GM12865 (cell line): ENCODE results near the gene EN1.

Source experiments
- DNase-seq: peaks from one replicate; pipeline ENCODE4 v3.0.0; 2010; ENCODE audit warnings: low read depth
- H3K4me3 ChIP-seq: 2 replicates; pipeline ENCODE4 v1.5.1; 2011; ENCODE audit warnings: mild to moderate bottlenecking, low read depth, low read length, control low read depth
- CTCF ChIP-seq: IDR thresholded peaks from 2 replicates; pipeline ENCODE4 v1.5.1; 2011; ENCODE audit warnings: low read length, control low read depth, low read depth, inconsistent platforms; ENCODE audit not compliant: insufficient read depth; ENCODE audit errors: missing control alignments

Gene EN1

GRCh38 chr2:118851650-118852049, 4.2 kb upstream of the EN1 start:
- TF ChIP-seq CTCF, result no peak
- no peak overlapping the region for H3K4me3 ChIP-seq
- DNase-seq, result no peak

DNA sequence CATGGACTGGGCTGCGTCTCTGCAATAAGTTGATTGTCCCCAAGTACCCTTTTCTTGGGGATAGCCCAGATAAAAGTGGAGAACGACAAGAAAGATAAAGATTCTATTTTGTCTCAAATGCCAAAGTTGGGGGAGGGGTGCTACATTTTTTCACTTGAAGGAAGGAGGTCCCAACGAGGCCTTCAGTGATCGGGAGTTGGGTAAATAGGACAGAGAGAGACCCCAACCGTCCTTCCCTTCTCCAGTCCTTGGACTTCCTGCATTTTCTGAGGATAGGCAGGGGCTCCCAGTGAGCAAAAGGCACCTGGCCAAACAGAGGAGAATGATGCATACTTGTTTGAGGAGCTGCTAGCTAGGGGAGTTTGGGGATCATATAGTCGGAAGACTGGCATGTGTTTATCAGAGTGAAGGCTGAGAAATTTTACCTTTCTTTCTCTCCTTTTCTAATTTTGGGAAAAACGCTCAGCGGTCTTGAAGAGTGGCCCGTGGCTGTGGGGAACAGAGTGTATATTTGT, 3.5 kb upstream of the EN1 start:
- no peak for TF ChIP-seq CTCF
- no peak for DNase-seq
- no peak overlapping the region for H3K4me3 ChIP-seq

- DNase-seq, result no peak
- no peak for TF ChIP-seq CTCF
These were observed 2.9 kb upstream of the EN1 start for GRCh38 chr2:118850168-118850900.

GRCh38 chr2:118849226-118850167, 2.0 kb upstream of the EN1 start:
- no peak overlapping the region for H3K4me3 ChIP-seq
- no peak for DNase-seq
- TF ChIP-seq CTCF, result no peak

More at GRCh38 chr2:118850168-118850900, 2.9 kb upstream of the EN1 start:
- H3K4me3 ChIP-seq, result no peak overlapping the region

DNA sequence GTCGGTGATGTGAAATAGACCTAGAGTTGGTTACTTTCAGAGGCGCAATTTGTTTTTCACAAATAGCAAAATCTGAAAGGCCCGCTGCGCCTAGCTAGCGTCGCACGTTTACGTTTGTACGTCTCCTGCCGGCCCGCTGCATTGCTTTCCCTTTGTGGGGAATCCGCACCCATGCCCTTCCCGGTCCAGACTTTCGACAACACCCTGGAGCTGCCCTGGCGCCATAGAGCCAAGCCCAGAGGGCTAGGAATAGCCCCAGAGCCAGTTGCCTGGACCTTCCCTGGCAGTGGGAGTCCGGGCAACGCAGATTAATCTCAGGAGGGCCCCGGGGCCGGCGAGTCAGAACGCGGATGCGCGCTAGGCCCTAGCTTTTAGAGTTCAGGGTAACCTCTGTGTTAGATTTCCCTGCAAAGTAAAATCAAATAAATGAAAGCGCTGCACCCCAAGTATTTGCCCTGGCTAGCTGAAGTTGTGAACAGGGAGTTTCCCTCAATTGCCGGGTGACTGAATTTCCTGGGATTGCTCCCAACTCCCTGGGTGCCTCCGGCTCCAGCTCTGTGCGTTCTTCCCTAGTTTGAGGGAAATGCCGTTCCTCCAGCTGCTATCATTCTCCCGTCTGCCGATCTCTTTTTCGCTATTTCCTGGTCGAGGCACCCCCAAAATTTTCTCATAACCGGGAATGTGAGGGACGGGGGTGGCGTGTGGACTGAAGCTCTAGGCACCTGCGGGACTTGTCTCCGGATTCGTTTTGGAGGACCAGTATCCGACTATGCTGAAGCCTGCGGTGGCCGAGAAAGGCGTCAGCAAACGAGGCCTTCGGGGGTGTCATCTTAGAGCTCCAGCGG, 1.2 kb upstream of the EN1 start:
- DNase-seq, result no peak
- H3K4me3 ChIP-seq, result no peak overlapping the region

More for the DNA sequence above, 1.2 kb upstream of the EN1 start:
- TF ChIP-seq CTCF, result no peak
